Kidney (tissue), 14 donors: ENCODE results near the gene MAGI1. TPM values are rescaled to one million over a fixed set of nuclear protein-coding genes. Genes with fewer than 3 reads are reported as not detected.

Experiments
- DNase-seq, 5 donors: peaks; one replicate each; pipeline ENCODE4 v3.0.0-alpha.2; 2013 to 2020
- FAIRE-seq: peaks from 2 replicates; lab custom pipeline; 2012; peaks lifted over from hg19 to GRCh38; lab: Jason Lieb, UNC
- H3K27ac ChIP-seq, 2 donors: one replicate each; pipeline ENCODE4 v1.7.0; 2013; ENCODE audit warnings: low read depth in 2 of 2, low read length in 2 of 2, inconsistent platforms in 1 of 2
- H3K27me3 ChIP-seq: one replicate; pipeline ENCODE4 v1.7.1; 2013; ENCODE audit warnings: low read length, inconsistent platforms; ENCODE audit not compliant: control insufficient read depth, insufficient read depth
- H3K36me3 ChIP-seq, 3 donors: one replicate each; pipeline versions ENCODE4 v1.7.0 to v1.7.1; 2013; ENCODE audit warnings: low read length in 3 of 3, control low read depth in 1 of 3, inconsistent platforms in 1 of 3; ENCODE audit not compliant: insufficient read depth in 3 of 3, control insufficient read depth in 2 of 3
- H3K4me1 ChIP-seq, 3 donors: one replicate each; pipeline versions ENCODE4 v1.7.0 to v1.7.1; 2013; ENCODE audit warnings: low read length in 3 of 3, inconsistent platforms in 1 of 3, low read depth in 1 of 3; ENCODE audit not compliant: control insufficient read depth in 2 of 3, insufficient read depth in 2 of 3
- H3K4me3 ChIP-seq, 3 donors: one replicate each; pipeline versions ENCODE4 v1.7.0 to v1.8.1; 2013; ENCODE audit warnings: low read length in 3 of 3, control low read depth in 1 of 3, inconsistent platforms in 1 of 3
- H3K9ac ChIP-seq, 3 donors: one replicate each; pipeline versions ENCODE4 v1.7.0 to v1.7.1; 2013; ENCODE audit warnings: low read length in 3 of 3, control low read depth in 1 of 3, inconsistent platforms in 1 of 3
- H3K9me3 ChIP-seq, 3 donors: one replicate each; pipeline versions ENCODE4 v1.7.0 to v1.7.1; 2013; ENCODE audit warnings: low read length in 3 of 3, control low read depth in 1 of 3, inconsistent platforms in 1 of 3; ENCODE audit not compliant: control insufficient read depth in 2 of 3, insufficient read depth in 1 of 3
- CTCF ChIP-seq: IDR thresholded peaks from 3 replicates; pipeline ENCODE4 v1.5.1; 2012; ENCODE audit warnings: mild to moderate bottlenecking, moderate library complexity, borderline replicate concordance; ENCODE audit not compliant: insufficient read depth; ENCODE audit errors: extremely low read depth
- intact Hi-C: fragments of 100-400 bp; cut with DNase I; formaldehyde crosslinking; loops from one replicate; pipeline ENCODE4 v1.11.1; 2022
- polyA plus RNA-seq: library from polyadenylated mRNA; stranded (reverse); fragments of 350-450 nt; fragmentation: Illumina TruSeq; extraction: RNeasy Lipid Tissue Mini Kit (QIAGEN cat#74804); gene quantifications from one replicate; pipeline ENCODE4 v1.2.3, GENCODE V29; 2014; ENCODE audit warnings: low read depth, low replicate concordance; ENCODE audit not compliant: insufficient read depth
- total RNA-seq: library from RNA; stranded (reverse); fragmentation: NEBNext Ultra II Directional; extraction: Animal tissue kit (Norgen Biotek cat#: 25700); gene quantifications from one replicate; pipeline ENCODE4 v1.2.1, GENCODE V29; 2021
- donor health status: control.
- donor health status: control.
- donor health status: control.
- donor health status: control.
- donor health status: control.
- donor health status: DM: yes; HTN: yes; CAD: no.
- donor health status: Normal renal cell carcinoma (clear cell type).

MAGI1 gene
- total and polyA plus RNA-seq, 2 donors from 2014 or later, result 8.2 to 42.8 TPM

GRCh38 chr3:65669163-65669875, 369.4 kb downstream of the MAGI1 start:
- H3K36me3 ChIP-seq, result no peaks in the 10 kb centered on the region
- no peak for FAIRE-seq
- no peaks in the 10 kb centered on the region for H3K27me3 ChIP-seq
- no peak overlapping the region for H3K4me3 ChIP-seq
- no peak for TF ChIP-seq CTCF
- no peaks in the 10 kb centered on the region for H3K4me1 ChIP-seq
- no peak overlapping the region for H3K27ac ChIP-seq
- intact Hi-C loops, result no loop called here
- DNase-seq, result no peak
- no peaks in the 10 kb centered on the region for H3K9me3 ChIP-seq
- H3K9ac ChIP-seq, result no peak overlapping the region

- Histone ChIP-seq H3K27me3 (no peaks in the 10 kb centered on the region), H3K4me1 (no peaks in the 10 kb centered on the region), H3K9ac (no peak overlapping the region), H3K27ac (no peak overlapping the region), H3K36me3 (no peaks in the 10 kb centered on the region), H3K9me3 (no peaks in the 10 kb centered on the region), H3K4me3 (no peak overlapping the region)
- intact Hi-C loops, result no loop called here
- FAIRE-seq (no peak), DNase-seq (no peak)
- TF ChIP-seq CTCF, result no peak
Measured at GRCh38 chr3:65667963-65668362, 370.8 kb downstream of the MAGI1 start.

GRCh38 chr3:65666448-65667091, 372.1 kb downstream of the MAGI1 start:
- H3K27me3 ChIP-seq, result no peaks in the 10 kb centered on the region
- no peaks in the 10 kb centered on the region for H3K4me1 ChIP-seq
- H3K36me3 ChIP-seq, result no peaks in the 10 kb centered on the region
- no peaks in the 10 kb centered on the region for H3K9me3 ChIP-seq
- FAIRE-seq (no peak), DNase-seq (no peak)
- TF ChIP-seq CTCF, result no peak
- no peak overlapping the region for H3K27ac ChIP-seq
- no peak overlapping the region for H3K4me3 ChIP-seq
- no peak overlapping the region for H3K9ac ChIP-seq
- intact Hi-C loops, result no loop called here
